ENCODE results near the gene STAM2. TPM values are rescaled to one million over a fixed set of nuclear protein-coding genes. Genes with fewer than 3 reads are reported as not detected.

STAM2 gene
- total and polyA plus RNA-seq, 2 donors (not counting 3 experiments of a cell fraction or from before 2014, with no cell fraction given) = 10.1 to 27.5 TPM

- DNase-seq (ENCODE audit: low read depth, low spot score) = no peak
These were observed 103.6 kb downstream of the STAM2 start for GRCh38 chr2:152072011-152072410.

GRCh38 chr2:152071518-152071917, 104.0 kb downstream of the STAM2 start:
- intact Hi-C loops (cut with micrococcal nuclease) (no loop called here), dilution Hi-C loops (cut with MboI; ENCODE audit: extremely low pct_ligation_motif_present, low sequenced_read_pairs) (no loop called here)
- BruUV-seq (replicated peaks) = no TSS peak
- no peak overlapping the region for H2AFZ ChIP-seq (ENCODE audit: low read depth, low read length)
- H3K27me3 ChIP-seq (ENCODE audit: control insufficient read depth in 2 of 2, insufficient read depth in 2 of 2, low read length in 2 of 2) = peaks cover 1 to 2% of the 10 kb centered on the region in 2 experiments
- no peak overlapping the region for H3K4me3 ChIP-seq (replicated peaks in 1 of 3; ENCODE audit: insufficient read depth in 1 of 3, low read depth in 1 of 3, low read length in 3 of 3)
- ChIA-PET CTCF (no interaction called here), POLR2A (no interaction called here)
- no peaks in the 10 kb centered on the region for H4K20me1 ChIP-seq (replicated peaks; ENCODE audit: control insufficient read depth, extremely low read depth, insufficient read depth, low read length)
- H3K9me1 ChIP-seq (replicated peaks; ENCODE audit: control insufficient read depth, extremely low read depth, insufficient read depth, low read length) = no peaks in the 10 kb centered on the region
- no peak for DNase-seq (ENCODE audit: low read depth, low spot score)
- H3K27ac ChIP-seq (ENCODE audit: insufficient read depth, low read depth, low read length) = no peak overlapping the region
- H3K36me3 ChIP-seq (ENCODE audit: control insufficient read depth in 2 of 2, extremely low read depth in 1 of 2, insufficient read depth in 2 of 2, low read length in 2 of 2) = no peaks in the 10 kb centered on the region
- no peaks in the 10 kb centered on the region for H3K79me2 ChIP-seq (ENCODE audit: control insufficient read depth, insufficient read depth, low read length)
- H3K9me3 ChIP-seq (replicated peaks; ENCODE audit: control insufficient read depth, insufficient read depth, low read length) = no peaks in the 10 kb centered on the region
- TF ChIP-seq MYC (IDR thresholded peaks at IDR 0.05; ENCODE audit: low read depth, low read length) (no peak), MAX (IDR thresholded peaks at IDR 0.05; ENCODE audit: insufficient read depth, insufficient read length) (no peak), POLR2AphosphoS5 (IDR thresholded peaks at IDR 0.05; ENCODE audit: insufficient read depth, low read depth, low read length) (no peak), CTCF (IDR thresholded peaks at IDR 0.05; ENCODE audit: extremely low read depth in 1 of 2, insufficient read depth in 1 of 2, low read depth in 1 of 2, low read length in 2 of 2) (no peak), EZH2 (IDR thresholded peaks at IDR 0.05; ENCODE audit: borderline replicate concordance, low read depth, low read length, severe bottlenecking) (no peak), GATA2 (IDR thresholded peaks at IDR 0.05; ENCODE audit: insufficient read depth, insufficient read length, low read depth, low read length) (no peak), JUN (IDR thresholded peaks at IDR 0.05; ENCODE audit: borderline replicate concordance, insufficient read depth, insufficient read length, low read depth) (no peak), FOS (IDR thresholded peaks at IDR 0.05; ENCODE audit: borderline replicate concordance, insufficient read depth, low read length) (no peak), POLR2A (IDR thresholded peaks at IDR 0.05; ENCODE audit: low read depth, low read length) (no peak)
- no peak overlapping the region for H3K4me2 ChIP-seq (ENCODE audit: insufficient read depth, low read length)
- no peak for FAIRE-seq
- no peak overlapping the region for H3K9ac ChIP-seq (replicated peaks; ENCODE audit: extremely low read depth, insufficient read depth, low read length)
- H3K4me1 ChIP-seq (ENCODE audit: control insufficient read depth, extremely low read depth, insufficient read depth, low read length) = no peaks in the 10 kb centered on the region

More at GRCh38 chr2:152072011-152072410, 103.6 kb downstream of the STAM2 start:
- Histone ChIP-seq H3K79me2 (ENCODE audit: control insufficient read depth, insufficient read depth, low read length) (no peaks in the 10 kb centered on the region), H3K4me3 (replicated peaks in 1 of 3; ENCODE audit: insufficient read depth in 1 of 3, low read depth in 1 of 3, low read length in 3 of 3) (no peak overlapping the region), H4K20me1 (replicated peaks; ENCODE audit: control insufficient read depth, extremely low read depth, insufficient read depth, low read length) (no peaks in the 10 kb centered on the region), H3K4me2 (ENCODE audit: insufficient read depth, low read length) (no peak overlapping the region), H3K9me1 (replicated peaks; ENCODE audit: control insufficient read depth, extremely low read depth, insufficient read depth, low read length) (no peaks in the 10 kb centered on the region), H3K27ac (ENCODE audit: insufficient read depth, low read depth, low read length) (no peak overlapping the region), H3K4me1 (ENCODE audit: control insufficient read depth, extremely low read depth, insufficient read depth, low read length) (no peaks in the 10 kb centered on the region), H3K27me3 (ENCODE audit: control insufficient read depth in 2 of 2, insufficient read depth in 2 of 2, low read length in 2 of 2) (peaks cover 1 to 2% of the 10 kb centered on the region in 2 experiments), H3K36me3 (ENCODE audit: control insufficient read depth in 2 of 2, extremely low read depth in 1 of 2, insufficient read depth in 2 of 2, low read length in 2 of 2) (no peaks in the 10 kb centered on the region), H3K9ac (replicated peaks; ENCODE audit: extremely low read depth, insufficient read depth, low read length) (no peak overlapping the region), H2AFZ (ENCODE audit: low read depth, low read length) (no peak overlapping the region), H3K9me3 (replicated peaks; ENCODE audit: control insufficient read depth, insufficient read depth, low read length) (no peaks in the 10 kb centered on the region)
- intact Hi-C loops (cut with micrococcal nuclease) (no loop called here), dilution Hi-C loops (cut with MboI; ENCODE audit: extremely low pct_ligation_motif_present, low sequenced_read_pairs) (no loop called here)
- CTCF ChIA-PET = no interaction called here
- no peak for TF ChIP-seq MYC (IDR thresholded peaks at IDR 0.05; ENCODE audit: low read depth, low read length)
- no peak for TF ChIP-seq FOS (IDR thresholded peaks at IDR 0.05; ENCODE audit: borderline replicate concordance, insufficient read depth, low read length)
- BruUV-seq (replicated peaks) = no TSS peak
- FAIRE-seq = no peak
- POLR2A ChIA-PET = no interaction called here

Data from endothelial cell of umbilical vein (primary cell).